Choroid plexus epithelial cell (primary cell): ENCODE results near the gene PHETA1.
A peak's percentile ranks its signal among the peaks of the same experiment; 100 is the strongest.

ENCODE experiments used
- DNase-seq: peaks from one replicate; pipeline ENCODE4 v3.0.0-alpha.2; 2010; ENCODE audit warnings: low read depth
- H3K4me3 ChIP-seq: 2 replicates; pipeline ENCODE4 v1.5.1; 2011; ENCODE audit warnings: low read depth, mild to moderate bottlenecking, control low read depth, low read length, moderate library complexity
- CTCF ChIP-seq: conservative IDR thresholded peaks from 2 replicates; pipeline ENCODE4 v1.5.1; 2011; ENCODE audit warnings: low read depth, mild to moderate bottlenecking, control low read depth, inconsistent platforms, low read length, moderate library complexity

PHETA1 gene

GRCh38 chr12:111366075-111366474 lies 2.8 kb downstream of the PHETA1 start:
- DNase-seq, result no peak
- no peak for TF ChIP-seq CTCF
- H3K4me3 ChIP-seq, result no peak overlapping the region

- DNase-seq, result peak; percentile 74
- TF ChIP-seq CTCF, result no peak
Observed at GRCh38 chr12:111363578-111363977, 5.3 kb downstream of the PHETA1 start.

GRCh38 chr12:111362687-111363475 lies 6.0 kb downstream of the PHETA1 start:
- no peak for TF ChIP-seq CTCF
- H3K4me3 ChIP-seq, result no peak overlapping the region
- no peak for DNase-seq

More at GRCh38 chr12:111363578-111363977, 5.3 kb downstream of the PHETA1 start:
- H3K4me3 ChIP-seq, result no peak overlapping the region

GRCh38 chr12:111361717-111362576 lies 6.9 kb downstream of the PHETA1 start:
- H3K4me3 ChIP-seq, result no peak overlapping the region
- TF ChIP-seq CTCF, result no peak
- no peak for DNase-seq

GRCh38 chr12:111361073-111361716 lies 7.7 kb downstream of the PHETA1 start:
- H3K4me3 ChIP-seq, result no peak overlapping the region
- TF ChIP-seq CTCF, result no peak

GRCh38 chr12:111360325-111360930 lies 8.5 kb downstream of the PHETA1 start:
- no peak overlapping the region for H3K4me3 ChIP-seq
- no peak for TF ChIP-seq CTCF
- DNase-seq, result no peak

More at GRCh38 chr12:111361073-111361716, 7.7 kb downstream of the PHETA1 start:
- DNase-seq, result no peak
